PC-9 (cell line): ENCODE results near the gene IL20RA. TPM values are rescaled to one million over a fixed set of nuclear protein-coding genes. Genes with fewer than 3 reads are reported as not detected.
A peak's percentile ranks its signal among the peaks of the same experiment; 100 is the strongest.

Experiments
- BruUV-seq: library from RNA; stranded (reverse); fragments of 400-500 nt; replicated peaks from 2 replicates; lab custom pipeline; 2021; lab: Mats Ljungman, UMichigan
- CTCF ChIA-PET: fragments of 300-600 bp; sonication (Branson Sonifier 250); formaldehyde crosslinking; loops from one replicate; lab custom pipeline; 2022; ENCODE audit warnings: antibody characterized with exemption; lab: Charles Lee
- POLR2A ChIA-PET: fragments of 300-600 bp; sonication (Branson Sonifier 250); formaldehyde crosslinking; loops from one replicate; lab custom pipeline; 2022; ENCODE audit warnings: antibody characterized with exemption; ENCODE audit not compliant: unreplicated experiment; lab: Charles Lee
- DNase-seq, 2 experiments: peaks; one replicate each; pipeline versions ENCODE4 v3.0.0 to v3.0.0-alpha.2; 2015 to 2022; ENCODE audit warnings: mixed read lengths in 1 of 2
- H2AFZ ChIP-seq: fragments of 200-600 bp; sonication (generic); 2 replicates; pipeline ENCODE4 v1.8.1; 2017; ENCODE audit warnings: antibody characterized with exemption
- H3F3A ChIP-seq: fragments of 200-600 bp; sonication (generic); 2 replicates; pipeline ENCODE4 v1.8.1; 2017; ENCODE audit warnings: antibody characterized with exemption, mild to moderate bottlenecking, low read depth; ENCODE audit not compliant: insufficient read depth
- H3K27ac ChIP-seq: fragments of 200-600 bp; sonication (generic); 2 replicates; pipeline ENCODE4 v1.6.1; 2016; ENCODE audit warnings: mixed run types
- H3K27me3 ChIP-seq: fragments of 200-600 bp; sonication (generic); 2 replicates; pipeline ENCODE4 v1.6.1; 2016; ENCODE audit warnings: low read depth, mixed run types; ENCODE audit not compliant: insufficient read depth
- H3K36me3 ChIP-seq: fragments of 200-600 bp; sonication (generic); 2 replicates; pipeline ENCODE4 v1.6.1; 2016; ENCODE audit warnings: low read depth, mixed run types
- H3K4me1 ChIP-seq: fragments of 200-600 bp; sonication (generic); replicated peaks from 2 replicates; pipeline ENCODE4 v1.6.1; 2016; ENCODE audit warnings: mixed run types; ENCODE audit not compliant: insufficient read depth
- H3K4me2 ChIP-seq: fragments of 200-600 bp; sonication (generic); 2 replicates; pipeline ENCODE4 v1.6.1; 2017; ENCODE audit warnings: mixed run types
- H3K4me3 ChIP-seq: fragments of 200-600 bp; sonication (generic); 2 replicates; pipeline ENCODE4 v1.6.1; 2016; ENCODE audit warnings: mixed run types
- H3K79me2 ChIP-seq: fragments of 200-600 bp; sonication (generic); 2 replicates; pipeline ENCODE4 v1.6.1; 2017; ENCODE audit warnings: low read depth, mixed run types
- H3K9me2 ChIP-seq: fragments of 200-600 bp; sonication (generic); 2 replicates; pipeline ENCODE4 v1.8.1; 2017; ENCODE audit warnings: mild to moderate bottlenecking; ENCODE audit not compliant: insufficient read depth
- H3K9me3 ChIP-seq: fragments of 200-600 bp; sonication (generic); 2 replicates; pipeline ENCODE4 v1.8.1; 2016; ENCODE audit warnings: low read depth; ENCODE audit not compliant: insufficient read depth
- H4K20me1 ChIP-seq: fragments of 200-600 bp; sonication (generic); 2 replicates; pipeline ENCODE4 v1.8.1; 2017; ENCODE audit not compliant: insufficient read depth
- EZH2 ChIP-seq: fragments of 200-600 bp; sonication (generic); IDR thresholded peaks from 2 replicates; pipeline ENCODE4 v1.8.0; 2017; ENCODE audit warnings: antibody characterized with exemption, low read depth
- intact Hi-C: fragments of 100-400 bp; cut with micrococcal nuclease; formaldehyde crosslinking; loops from one replicate; pipeline ENCODE4 v1.10.0; 2022; ENCODE audit not compliant: unreplicated experiment
- total RNA-seq: library from RNA; stranded (reverse); gene quantifications from 2 replicates; pipeline ENCODE4 v1.2.3, GENCODE V29; 2021
- TF ChIP-seq, protein P1 (sequence below): fragments of 200-600 bp; sonication (generic); conservative IDR thresholded peaks from 2 replicates; pipeline ENCODE4 v1.6.1; 2017; ENCODE audit warnings: mixed run types, antibody characterized with exemption, mild to moderate bottlenecking, moderate library complexity

IL20RA gene
- total RNA-seq, 1 experiment from 2014 or later = 2.5 TPM

DNA sequence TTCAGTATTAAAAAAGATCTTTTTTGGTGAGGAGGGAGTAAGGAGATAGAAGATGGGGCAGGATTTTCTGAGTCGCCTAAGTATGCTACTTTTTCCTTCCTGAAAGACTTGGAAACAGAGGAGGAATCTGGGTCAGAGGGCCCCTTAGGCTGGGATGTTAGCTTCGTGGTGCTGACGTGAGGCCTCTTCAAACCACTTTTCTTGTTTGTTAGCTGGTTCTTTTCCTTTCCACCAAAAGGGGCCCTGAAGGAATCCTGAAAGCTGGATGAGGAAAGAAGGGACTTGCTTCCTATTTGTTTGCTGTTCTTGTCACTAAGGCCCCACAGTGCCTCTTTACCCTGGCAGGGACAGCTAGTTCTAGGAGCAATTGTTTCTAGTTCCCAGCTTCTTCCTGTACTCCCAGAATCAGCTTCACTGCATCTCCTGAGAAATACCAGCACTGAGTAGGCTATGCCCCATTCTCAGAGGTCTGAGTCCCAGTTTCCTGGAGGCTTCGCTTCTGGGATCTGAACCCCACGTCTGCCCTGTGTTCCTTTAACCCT is 2.2 kb upstream of the IL20RA start:
- 0 out of 2 replicates have a peak, but pooled peaks cover 3% of the 10 kb centered on the region for H3K9me3 ChIP-seq
- no peak overlapping the region for H2AFZ ChIP-seq
- BruUV-seq = no TSS peak
- no peak for TF ChIP-seq EZH2
- TF ChIP-seq, protein P1, sequence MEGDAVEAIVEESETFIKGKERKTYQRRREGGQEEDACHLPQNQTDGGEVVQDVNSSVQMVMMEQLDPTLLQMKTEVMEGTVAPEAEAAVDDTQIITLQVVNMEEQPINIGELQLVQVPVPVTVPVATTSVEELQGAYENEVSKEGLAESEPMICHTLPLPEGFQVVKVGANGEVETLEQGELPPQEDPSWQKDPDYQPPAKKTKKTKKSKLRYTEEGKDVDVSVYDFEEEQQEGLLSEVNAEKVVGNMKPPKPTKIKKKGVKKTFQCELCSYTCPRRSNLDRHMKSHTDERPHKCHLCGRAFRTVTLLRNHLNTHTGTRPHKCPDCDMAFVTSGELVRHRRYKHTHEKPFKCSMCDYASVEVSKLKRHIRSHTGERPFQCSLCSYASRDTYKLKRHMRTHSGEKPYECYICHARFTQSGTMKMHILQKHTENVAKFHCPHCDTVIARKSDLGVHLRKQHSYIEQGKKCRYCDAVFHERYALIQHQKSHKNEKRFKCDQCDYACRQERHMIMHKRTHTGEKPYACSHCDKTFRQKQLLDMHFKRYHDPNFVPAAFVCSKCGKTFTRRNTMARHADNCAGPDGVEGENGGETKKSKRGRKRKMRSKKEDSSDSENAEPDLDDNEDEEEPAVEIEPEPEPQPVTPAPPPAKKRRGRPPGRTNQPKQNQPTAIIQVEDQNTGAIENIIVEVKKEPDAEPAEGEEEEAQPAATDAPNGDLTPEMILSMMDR = no peak
- H3K4me3 ChIP-seq = no peak overlapping the region
- H3K9me2 ChIP-seq = no peaks in the 10 kb centered on the region
- H4K20me1 ChIP-seq = no peaks in the 10 kb centered on the region
- H3K27me3 ChIP-seq = no peaks in the 10 kb centered on the region
- H3K27ac ChIP-seq = no peak overlapping the region
- no peak overlapping the region; the same call in 1 of the 2 replicates for H3K4me2 ChIP-seq
- H3K4me1 ChIP-seq = peaks cover 49% of the 10 kb centered on the region
- CTCF ChIA-PET = no interaction called here
- peaks cover 21% of the 10 kb centered on the region for H3K79me2 ChIP-seq
- intact Hi-C loops = no loop called here
- H3K36me3 ChIP-seq = no peaks in the 10 kb centered on the region
- no peak for DNase-seq
- H3F3A ChIP-seq = peaks cover 7% of the 10 kb centered on the region; the same call in 1 of the 2 replicates
- POLR2A ChIA-PET = no interaction called here

DNA sequence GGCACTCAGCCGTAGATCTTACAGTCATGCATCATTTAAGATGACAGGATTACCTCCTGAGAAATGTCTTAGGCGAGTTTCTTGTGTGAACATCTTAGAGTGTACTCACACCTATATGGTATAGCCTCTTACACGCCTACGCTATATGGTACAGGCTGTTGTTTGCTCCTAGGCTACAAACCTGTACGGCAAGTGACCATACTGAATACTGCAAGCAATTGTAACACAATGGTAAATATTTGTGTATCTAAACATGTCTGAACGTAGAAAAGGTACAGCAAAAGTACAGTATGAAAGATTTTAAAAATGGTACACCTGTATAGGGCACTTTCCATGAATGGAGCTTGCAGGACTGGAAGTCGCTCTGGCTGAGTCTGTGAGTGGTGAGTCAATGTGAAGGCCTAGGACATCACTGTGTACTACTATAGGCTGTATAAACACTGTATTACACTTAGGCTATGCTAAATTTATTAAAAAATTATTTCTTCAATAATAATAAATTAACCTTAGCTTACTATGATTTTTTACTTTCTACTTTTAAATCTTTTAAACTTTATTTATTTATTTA is 541 bp upstream of the IL20RA start:
- peaks cover 7% of the 10 kb centered on the region; the same call in 1 of the 2 replicates for H3F3A ChIP-seq
- no peak for TF ChIP-seq EZH2
- TF ChIP-seq, protein P1 = no peak
- CTCF ChIA-PET = interaction anchor here (0.6 kb wide), 1 partner anchor 651 kb away, joined by 4 read pairs; no protein-coding TSS in a partner anchor
- peak overlapping the region; percentile 84 for H3K4me3 ChIP-seq
- TSS peak; percentile 24 for BruUV-seq
- H3K79me2 ChIP-seq = peaks cover 33% of the 10 kb centered on the region
- H3K27me3 ChIP-seq = no peaks in the 10 kb centered on the region
- peak overlapping the region; percentile 94 for H3K4me2 ChIP-seq
- intact Hi-C loops = no loop called here
- no peak for DNase-seq
- peak overlapping the region; percentile 83 for H2AFZ ChIP-seq
- POLR2A ChIA-PET = no interaction called here
- peak overlapping the region; percentile 77 for H3K27ac ChIP-seq
- no peaks in the 10 kb centered on the region for H4K20me1 ChIP-seq
- H3K4me1 ChIP-seq = peaks cover 43% of the 10 kb centered on the region
- no peaks in the 10 kb centered on the region for H3K9me2 ChIP-seq
- H3K36me3 ChIP-seq = no peaks in the 10 kb centered on the region
- 0 out of 2 replicates have a peak, but pooled peaks cover 3% of the 10 kb centered on the region for H3K9me3 ChIP-seq

DNA sequence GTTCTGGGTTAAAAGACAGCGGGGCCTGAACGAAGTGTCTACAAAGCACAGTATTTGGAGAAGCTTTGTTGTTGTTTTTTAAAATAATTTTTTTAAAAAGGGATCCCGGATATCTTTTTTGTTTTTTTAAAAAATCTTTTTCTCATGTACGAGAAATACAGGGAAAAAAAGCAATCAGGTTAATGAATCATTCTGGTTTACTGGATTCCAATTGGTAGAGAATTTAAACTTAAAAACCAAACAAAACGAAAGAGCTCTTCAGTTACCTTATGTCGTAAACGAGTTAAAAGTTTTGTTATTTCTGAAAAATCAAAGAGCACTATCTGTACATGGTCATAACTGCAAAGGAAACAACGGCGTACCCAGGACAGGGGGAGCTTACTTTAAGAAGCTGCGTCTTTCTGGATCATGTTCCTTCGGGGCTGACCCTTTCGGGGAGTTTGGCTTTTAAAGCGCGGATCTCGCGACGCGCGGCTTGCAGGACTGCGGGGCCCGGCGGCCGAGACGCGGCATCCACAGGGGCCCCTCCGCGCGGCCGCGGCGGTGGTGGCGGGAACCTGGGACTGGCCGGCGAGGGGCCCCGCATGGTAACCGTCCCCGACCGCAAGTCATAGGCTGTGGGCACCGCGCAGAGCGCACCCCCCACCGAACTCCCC is 927 bp downstream of the IL20RA start:
- ChIA-PET CTCF (interaction anchor here (0.5 to 0.6 kb wide), 3 partner anchors 15 to 823 kb away, joined by 3 read pairs; no protein-coding TSS in a partner anchor), POLR2A (interaction anchor here (0.6 to 0.7 kb wide), 8 partner anchors 10 to 767 kb away, joined by 3 to 5 read pairs (median 4); no protein-coding TSS in a partner anchor)
- Histone ChIP-seq H3K79me2 (peaks cover 47% of the 10 kb centered on the region), H3F3A (peaks cover 7% of the 10 kb centered on the region; the same call in 1 of the 2 replicates), H3K9me3 (no peaks in the 10 kb centered on the region), H3K4me3 (peak overlapping the region; percentile 84), H3K27me3 (no peaks in the 10 kb centered on the region), H3K9me2 (no peaks in the 10 kb centered on the region), H4K20me1 (no peaks in the 10 kb centered on the region), H3K36me3 (0 out of 2 replicates have a peak, but pooled peaks cover 12% of the 10 kb centered on the region), H2AFZ (peak overlapping the region; percentile 83), H3K27ac (peak overlapping the region; percentile 77), H3K4me2 (peak overlapping the region; percentile 94), H3K4me1 (peaks cover 43% of the 10 kb centered on the region)
- BruUV-seq = no TSS peak
- TF ChIP-seq, protein P1 = no peak; the same call in 1 of the 2 replicates
- no peak for TF ChIP-seq EZH2
- peak; percentile 34 to 57 for DNase-seq
- intact Hi-C loops = no loop called here
